Cardiac fibroblast (primary cell): ENCODE results near the gene PXT1.

ENCODE experiments used
- DNase-seq, 2 donors: peaks; one replicate each; pipeline versions ENCODE4 v3.0.0 to v3.0.0-alpha.2; 2010; ENCODE audit warnings: low read depth in 2 of 2
- H3K4me3 ChIP-seq, 2 donors: replicated peaks in 1 of 2; 1 replicate in 1 of 2; 2 replicates in 1 of 2; pipeline ENCODE4 v1.5.1; 2011; ENCODE audit warnings: low read depth in 2 of 2, low read length in 2 of 2, mild to moderate bottlenecking in 2 of 2, moderate library complexity in 1 of 2
- TF ChIP-seq, protein P1 (sequence below): IDR thresholded peaks from one replicate; pipeline ENCODE4 v1.5.1; 2011; ENCODE audit warnings: low read depth, mild to moderate bottlenecking, low read length, inconsistent platforms

PXT1 gene

DNA sequence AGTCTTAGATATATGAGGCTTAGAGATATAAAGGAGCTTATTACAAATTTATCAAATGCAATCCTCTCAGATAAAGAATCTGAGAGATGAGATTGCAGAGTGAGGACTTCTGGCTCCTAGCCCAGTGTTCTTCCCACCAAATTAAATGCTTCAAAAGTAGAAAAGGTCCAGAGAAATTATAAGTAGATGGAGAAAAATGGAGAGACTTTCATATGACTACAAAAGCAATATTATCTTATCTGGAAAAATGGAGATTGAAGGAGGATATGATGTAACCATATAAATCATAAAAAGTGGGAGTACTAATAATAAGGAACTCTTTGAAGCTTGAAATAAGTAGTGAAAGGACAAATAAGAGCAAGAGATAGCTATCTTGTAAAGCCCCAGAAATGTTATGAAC, 3.0 kb upstream of the PXT1 start:
- DNase-seq, result no peak
- no peak overlapping the region for H3K4me3 ChIP-seq
- TF ChIP-seq, protein P1, sequence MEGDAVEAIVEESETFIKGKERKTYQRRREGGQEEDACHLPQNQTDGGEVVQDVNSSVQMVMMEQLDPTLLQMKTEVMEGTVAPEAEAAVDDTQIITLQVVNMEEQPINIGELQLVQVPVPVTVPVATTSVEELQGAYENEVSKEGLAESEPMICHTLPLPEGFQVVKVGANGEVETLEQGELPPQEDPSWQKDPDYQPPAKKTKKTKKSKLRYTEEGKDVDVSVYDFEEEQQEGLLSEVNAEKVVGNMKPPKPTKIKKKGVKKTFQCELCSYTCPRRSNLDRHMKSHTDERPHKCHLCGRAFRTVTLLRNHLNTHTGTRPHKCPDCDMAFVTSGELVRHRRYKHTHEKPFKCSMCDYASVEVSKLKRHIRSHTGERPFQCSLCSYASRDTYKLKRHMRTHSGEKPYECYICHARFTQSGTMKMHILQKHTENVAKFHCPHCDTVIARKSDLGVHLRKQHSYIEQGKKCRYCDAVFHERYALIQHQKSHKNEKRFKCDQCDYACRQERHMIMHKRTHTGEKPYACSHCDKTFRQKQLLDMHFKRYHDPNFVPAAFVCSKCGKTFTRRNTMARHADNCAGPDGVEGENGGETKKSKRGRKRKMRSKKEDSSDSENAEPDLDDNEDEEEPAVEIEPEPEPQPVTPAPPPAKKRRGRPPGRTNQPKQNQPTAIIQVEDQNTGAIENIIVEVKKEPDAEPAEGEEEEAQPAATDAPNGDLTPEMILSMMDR, result no peak

DNA sequence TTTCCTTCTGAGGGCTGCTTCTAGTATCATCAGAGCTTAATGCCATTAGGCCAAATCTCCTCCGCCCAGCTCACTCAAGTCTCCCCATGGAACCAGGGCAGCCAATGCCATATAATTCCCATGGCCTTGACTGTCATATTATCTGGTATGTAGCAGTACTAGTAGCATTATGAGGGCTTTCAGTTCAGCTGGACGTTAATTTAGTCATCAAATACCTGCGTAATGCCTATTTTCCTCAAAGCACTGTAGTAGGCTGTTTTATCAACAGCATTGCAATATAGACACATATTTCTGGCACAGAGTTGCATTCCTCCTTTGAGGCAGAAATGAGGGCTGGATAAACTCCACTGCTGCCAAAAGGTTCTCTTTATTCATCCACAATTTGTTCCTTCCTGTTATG, 1.8 kb upstream of the PXT1 start:
- H3K4me3 ChIP-seq, result peak overlapping the region; percentile 88 to 92
- TF ChIP-seq, protein P1, result no peak
- DNase-seq, result peak; percentile 91 to 96

DNA sequence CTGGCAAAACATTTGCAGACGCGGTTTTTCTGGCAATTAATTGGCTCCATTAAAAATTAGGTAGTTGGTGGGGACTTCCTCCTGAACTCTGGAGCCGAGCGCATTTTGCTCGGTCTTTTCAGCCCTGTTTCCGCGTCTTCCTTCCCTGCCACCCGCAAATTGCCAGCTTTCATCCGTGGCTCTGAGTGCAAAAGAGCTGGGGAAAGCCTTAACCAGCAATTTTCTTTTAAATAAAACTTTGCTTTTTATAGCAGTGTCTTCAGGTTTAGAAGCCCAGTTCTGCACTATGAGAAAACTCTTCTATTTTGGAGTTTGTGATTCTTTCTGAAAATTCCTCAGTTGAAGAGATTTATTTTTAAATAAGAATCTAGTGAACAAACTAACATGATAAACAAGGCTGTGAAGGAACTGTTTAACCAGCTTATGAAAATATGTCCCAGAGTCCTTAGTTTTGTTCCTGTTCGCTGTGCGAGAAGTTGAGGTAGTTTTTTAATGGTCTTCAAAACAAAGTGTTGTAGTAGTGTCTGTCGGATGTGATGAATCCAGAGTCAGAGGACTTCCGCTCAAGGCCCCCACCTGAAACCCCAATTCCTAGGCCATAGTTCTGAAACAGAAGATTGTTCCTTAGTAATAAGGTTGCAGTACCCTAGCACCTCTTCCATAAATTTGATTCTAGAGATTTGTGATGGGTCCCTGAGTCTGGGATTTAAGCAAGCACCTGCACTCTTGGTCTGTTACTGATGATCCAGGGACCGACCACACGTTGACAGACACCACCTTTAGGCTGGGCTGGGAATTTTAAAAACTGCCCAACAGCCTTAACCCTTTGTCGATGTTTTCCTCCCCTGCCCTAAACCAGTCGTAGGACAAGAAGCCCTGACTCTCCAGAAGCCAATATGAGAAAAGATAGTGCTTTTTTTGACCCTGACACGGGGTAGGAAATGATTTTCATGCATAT, 1.1 kb upstream of the PXT1 start:
- TF ChIP-seq, protein P1, result peak; percentile 10
- DNase-seq, result peak; percentile 37 to 39
- H3K4me3 ChIP-seq, result peak overlapping the region; percentile 88 to 92

DNA sequence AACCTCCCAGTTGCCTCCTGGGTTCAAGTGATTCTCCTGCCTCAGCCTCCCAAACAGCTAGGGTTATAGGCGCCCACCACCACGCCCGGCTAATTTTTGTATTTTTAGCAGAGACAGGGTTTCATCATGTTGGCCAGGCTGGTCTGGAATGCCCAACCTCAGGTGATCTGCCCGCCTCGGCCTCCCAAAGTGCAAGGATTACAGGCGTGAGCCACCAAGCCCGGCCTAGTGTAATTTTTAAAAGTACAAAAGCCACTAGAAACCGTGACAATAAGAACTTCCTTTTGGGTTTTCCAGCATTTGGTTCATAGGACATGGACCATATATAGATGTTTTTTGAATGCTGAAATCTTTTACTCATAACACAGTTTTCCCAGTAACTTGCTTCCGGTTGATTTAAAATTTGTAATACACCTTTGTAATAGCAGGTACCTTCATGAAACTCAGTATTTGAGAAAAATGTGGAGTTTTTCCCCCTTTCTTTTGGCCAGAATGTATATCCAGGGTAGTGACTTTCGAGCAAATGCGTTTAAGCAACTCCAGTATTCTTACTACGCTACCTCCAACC, 467 bp downstream of the PXT1 start:
- DNase-seq, result no peak
- TF ChIP-seq, protein P1, result no peak
- peak overlapping the region; percentile 88 to 92 for H3K4me3 ChIP-seq

DNA sequence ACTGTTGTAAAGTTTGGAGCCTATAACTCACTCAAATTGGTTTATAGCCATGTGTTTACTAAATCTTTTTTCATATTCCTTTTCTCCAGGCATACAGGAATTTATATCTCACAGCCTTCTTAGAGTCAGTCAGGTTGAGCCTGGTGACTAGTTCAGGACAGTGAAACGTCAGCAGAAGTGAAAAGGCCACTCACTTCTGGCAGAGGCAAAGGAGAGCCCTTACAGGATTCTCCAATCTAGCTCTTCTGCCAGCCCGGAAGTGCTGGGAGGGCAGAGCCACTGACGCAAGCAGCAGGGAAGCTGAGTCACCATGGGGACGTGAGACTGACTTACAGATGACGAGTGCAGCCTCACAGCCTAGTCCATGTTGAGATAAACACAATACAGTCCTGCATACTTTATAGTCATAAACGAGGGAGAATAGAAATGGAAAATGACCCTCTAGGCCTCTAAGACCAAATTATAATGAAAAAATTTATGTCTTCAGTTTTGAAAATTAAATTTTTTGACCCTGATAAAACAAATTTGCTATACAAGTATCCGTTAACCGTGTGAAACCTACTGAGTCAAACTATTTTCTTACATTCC, 1.3 kb downstream of the PXT1 start:
- DNase-seq, result peak; percentile 100
- H3K4me3 ChIP-seq, result no peak overlapping the region
- TF ChIP-seq, protein P1, result no peak

DNA sequence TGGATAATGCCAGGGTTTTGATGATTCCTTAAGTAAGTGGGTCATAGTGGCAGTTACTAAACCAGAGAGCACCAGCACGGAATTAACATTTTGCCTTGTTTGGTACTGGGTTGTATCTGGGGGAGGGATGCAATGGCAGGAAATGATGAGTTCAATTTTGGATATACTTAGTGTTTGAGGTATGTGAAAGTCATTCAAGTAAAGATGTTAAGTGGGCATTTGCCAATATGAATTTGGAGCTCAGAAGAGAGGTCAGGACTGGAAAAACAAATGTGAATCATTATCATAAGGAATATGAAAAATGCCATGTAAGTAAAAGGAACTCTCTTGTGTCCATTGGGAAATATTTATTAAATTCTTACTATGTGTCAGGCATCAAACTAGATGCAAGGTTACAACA, 6.2 kb downstream of the PXT1 start:
- TF ChIP-seq, protein P1, result no peak
- no peak overlapping the region for H3K4me3 ChIP-seq
- peak; percentile 81 to 88 for DNase-seq
